Endometrial microvascular endothelial cells (primary cell): ENCODE results near the gene PLA2G15. TPM values are rescaled to one million over a fixed set of nuclear protein-coding genes. Genes with fewer than 3 reads are reported as not detected.

Source experiments
- in situ Hi-C: cut with HindIII; loops from 2 replicates; pipeline ENCODE4 v1.10.0; 2017; ENCODE audit warnings: low sequenced_read_pairs, low pct_unique_long_range_greater_than_20kb; ENCODE audit errors: inconsistent ontology term
- total RNA-seq: library from RNA; depleted of rRNA; stranded (reverse); fragments of >200 nt; gene quantifications from one replicate; pipeline ENCODE4 v1.2.3, GENCODE V29; 2015; ENCODE audit errors: inconsistent ontology term

PLA2G15 gene
- total RNA-seq, 1 donor from 2014 or later, result 25.4 TPM

DNA sequence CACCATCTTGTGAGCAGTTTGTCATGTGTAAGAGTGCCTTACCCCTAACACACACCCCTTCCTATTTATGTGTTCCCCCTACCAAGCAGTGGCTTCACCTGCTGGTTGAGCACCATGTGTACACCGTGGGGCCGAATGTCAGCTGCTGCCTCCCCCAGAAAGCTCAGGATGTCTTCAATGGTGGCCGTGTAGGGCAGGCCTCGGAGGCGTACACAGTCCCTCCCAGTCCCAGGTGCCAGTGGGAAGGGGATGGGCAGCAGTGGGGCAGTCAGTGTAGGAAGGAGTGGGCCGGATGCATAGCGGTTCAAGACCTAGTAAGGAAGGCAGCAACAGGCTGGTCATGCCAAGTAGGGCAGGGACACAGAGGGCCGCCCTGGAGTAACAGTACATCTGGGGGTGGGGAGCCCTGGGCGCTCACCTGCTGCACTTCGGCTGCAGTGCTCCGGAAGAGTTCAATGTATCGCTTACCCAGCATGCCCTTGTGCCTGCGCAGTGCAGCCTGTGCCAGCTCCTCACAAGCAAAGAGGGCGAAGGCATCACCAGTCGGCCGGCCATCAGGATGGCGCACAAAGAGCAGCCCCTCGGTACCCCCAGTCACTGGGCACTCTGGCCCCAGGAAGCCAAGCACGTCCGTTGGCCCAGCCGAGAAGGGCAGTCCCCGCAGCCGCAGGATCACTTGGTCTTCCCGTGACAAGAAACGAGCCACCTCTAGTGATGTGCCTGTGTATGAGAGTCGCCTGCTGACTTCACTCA lies 13.6 kb upstream of the PLA2G15 start:
- in situ Hi-C loops, result no loop called here

DNA sequence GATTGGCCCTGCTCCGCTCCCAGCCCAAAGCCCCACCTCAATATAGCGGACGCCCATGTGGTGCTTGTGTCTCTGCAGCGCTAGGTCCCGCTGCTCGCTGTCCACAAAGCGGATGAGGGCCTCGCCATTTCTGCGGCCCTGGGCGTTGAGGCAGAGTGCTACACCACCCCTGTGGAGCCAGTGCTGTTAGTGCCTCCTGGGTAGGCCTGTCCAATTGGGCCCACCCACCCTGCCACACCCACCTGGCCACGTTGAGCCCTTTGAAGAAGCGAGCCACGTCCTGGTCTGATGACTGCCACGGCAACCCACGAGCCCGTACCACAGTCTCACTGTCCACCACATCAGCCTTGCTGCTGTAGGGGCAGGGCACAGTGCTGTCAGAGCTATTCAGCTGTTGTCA lies 12.8 kb upstream of the PLA2G15 start:
- in situ Hi-C loops, result no loop called here

DNA sequence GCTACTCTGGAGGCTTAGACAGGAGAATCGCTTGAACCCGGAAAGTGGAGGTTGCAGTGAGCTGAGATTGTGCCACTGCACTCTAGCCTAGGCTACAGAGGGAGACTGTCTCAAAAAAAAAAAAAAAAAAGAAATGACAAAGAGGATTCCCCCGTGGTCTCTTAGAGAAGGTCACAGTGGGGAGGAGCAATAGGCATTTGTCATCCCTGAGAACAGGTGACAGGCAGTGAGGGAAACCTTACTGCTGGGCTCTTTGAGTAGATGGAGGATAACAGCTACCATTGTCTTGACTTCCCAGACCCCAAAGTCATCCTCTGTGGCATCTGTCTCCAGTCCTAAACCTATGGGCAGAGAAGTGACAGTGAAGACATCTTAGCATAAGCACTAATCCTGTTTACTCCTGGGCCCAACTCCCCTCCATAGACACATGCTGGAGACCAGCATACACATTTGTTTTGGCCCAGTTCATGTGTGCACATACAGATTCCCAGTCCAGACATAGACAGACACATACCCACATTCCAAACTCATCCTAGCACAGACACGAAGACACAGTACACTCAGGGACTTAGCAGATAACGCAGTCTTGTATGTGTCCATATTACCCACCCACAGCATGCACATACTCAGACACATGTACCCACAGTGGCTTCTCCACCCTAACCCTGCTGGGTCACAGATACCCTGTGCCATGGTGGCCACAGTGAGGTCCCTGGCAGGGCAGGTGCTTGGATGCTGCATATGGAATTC lies 11.9 kb upstream of the PLA2G15 start:
- in situ Hi-C loops, result no loop called here

GRCh38 chr16:68233835-68234187 lies 11.4 kb upstream of the PLA2G15 start:
- in situ Hi-C loops, result no loop called here

DNA sequence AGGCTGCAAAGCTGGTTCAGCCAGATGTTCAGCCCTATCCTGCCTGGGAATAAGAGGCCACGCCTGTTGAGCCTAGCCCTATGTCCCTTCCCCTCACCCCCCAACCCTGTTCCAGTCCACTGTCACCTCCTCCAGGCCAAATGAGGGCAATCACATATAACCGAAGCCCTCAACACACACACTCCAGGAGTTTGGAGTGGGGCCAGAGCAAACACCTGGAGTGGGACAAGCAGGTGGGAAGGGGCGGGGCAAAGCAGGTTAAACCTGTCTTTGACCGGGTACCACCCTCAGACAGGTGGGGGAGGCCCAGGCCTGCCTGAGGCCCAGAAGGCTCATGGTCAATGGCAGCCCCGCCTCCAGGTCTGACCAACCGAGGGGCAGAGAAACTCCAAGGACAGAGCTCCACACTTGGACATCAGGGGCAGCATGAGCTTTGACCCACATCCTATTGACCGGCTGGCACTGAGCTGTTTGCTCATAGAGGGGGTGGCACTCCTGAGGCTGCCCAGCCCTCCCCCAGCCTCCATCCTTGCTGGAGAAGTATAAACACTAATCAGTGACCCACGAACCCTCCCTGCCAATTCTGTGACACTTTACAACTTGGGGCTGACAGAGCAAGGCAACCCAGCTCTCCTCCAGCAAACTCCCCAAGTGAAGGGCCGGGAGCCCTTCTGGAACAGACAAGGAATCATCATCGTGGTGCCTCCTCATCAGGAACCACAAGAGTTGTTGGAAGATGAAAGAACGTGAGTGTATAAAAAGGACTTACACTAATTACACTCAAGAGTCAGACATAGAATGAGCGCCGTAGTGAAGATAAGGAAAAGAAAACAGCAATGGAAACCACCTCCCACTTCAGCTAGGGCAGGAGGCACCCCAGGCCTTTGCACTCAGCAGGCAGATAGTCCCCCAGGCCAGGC lies 10.7 kb upstream of the PLA2G15 start:
- in situ Hi-C loops, result no loop called here

- in situ Hi-C loops, result no loop called here
Measured at GRCh38 chr16:68235108-68235886, 9.9 kb upstream of the PLA2G15 start.

DNA sequence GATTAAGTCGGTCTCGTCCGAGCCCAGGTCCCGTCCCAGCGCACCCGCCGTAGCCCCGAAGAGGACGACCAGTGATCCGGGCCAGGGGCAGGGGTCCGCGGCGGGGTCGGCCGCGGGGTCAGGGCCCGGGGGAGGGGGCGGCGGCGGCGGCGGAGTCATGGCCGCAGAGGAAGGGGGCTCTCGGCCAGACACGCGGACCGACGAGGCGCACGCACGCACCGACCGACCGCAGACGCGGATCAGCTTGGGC lies 9.4 kb upstream of the PLA2G15 start, which contains the start of gene ESRP2:
Gene ESRP2 (minus strand): TSS at position 241 of the 250 bp plus-strand sequence. CDS start 82 bp downstream, at position 159.
- in situ Hi-C loops, result no loop called here

DNA sequence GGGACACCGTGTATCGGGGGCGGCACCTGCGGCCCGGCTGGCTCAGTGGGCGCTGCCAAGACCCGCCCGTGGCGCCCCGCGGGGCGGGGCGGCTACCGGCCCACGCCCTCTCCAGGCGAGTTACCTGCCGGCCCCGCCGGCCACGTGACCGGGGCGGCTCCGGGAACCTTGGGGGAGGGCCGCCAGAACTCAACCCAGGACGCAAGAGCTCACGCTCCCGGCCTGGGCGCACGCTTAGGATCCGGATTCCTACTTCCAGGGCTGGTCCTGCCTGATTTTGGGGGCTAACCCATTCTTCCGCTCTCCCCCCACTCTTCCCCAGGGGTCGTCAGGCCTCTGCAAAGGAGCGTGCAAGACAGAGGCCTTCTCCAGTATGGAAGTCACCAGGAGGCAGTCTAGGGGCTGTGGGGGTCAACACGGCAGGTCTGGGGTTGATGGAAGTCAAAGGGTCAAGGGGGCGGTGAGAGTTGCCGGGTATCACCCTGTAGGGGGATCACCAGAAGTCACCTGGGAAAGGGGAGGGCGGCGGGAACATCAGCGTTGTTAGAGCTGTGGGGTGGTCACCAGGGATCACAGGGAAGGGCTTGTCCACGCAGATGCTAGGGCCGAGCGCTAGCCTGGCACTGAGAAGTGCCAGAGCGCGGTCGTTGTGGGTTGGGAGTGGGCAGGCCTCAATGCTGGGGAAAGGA lies 8.9 kb upstream of the PLA2G15 start:
- in situ Hi-C loops, result no loop called here

DNA sequence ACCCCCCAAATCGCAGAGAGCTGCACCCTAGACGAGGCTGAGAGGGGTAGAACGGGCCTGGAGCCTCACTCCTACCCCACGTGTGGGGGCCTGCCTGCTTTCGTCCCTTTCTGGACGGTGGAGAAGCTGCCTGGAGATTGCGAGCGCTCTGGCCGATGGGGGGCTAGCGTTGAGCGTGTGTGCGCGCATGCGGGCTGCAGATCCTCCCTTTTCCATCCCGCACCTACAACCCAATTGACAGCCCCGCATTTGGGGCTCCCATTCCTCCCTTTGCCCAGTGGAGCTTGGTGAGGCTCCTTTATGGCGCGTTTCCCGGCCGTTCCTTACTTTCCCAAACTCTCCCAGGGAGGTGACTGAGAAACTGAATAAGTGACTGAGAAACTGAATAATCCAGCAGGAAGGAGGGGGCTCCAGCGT lies 8.3 kb upstream of the PLA2G15 start:
- in situ Hi-C loops, result no loop called here

GRCh38 chr16:68237243-68238028 lies 7.7 kb upstream of the PLA2G15 start:
- in situ Hi-C loops, result no loop called here

DNA sequence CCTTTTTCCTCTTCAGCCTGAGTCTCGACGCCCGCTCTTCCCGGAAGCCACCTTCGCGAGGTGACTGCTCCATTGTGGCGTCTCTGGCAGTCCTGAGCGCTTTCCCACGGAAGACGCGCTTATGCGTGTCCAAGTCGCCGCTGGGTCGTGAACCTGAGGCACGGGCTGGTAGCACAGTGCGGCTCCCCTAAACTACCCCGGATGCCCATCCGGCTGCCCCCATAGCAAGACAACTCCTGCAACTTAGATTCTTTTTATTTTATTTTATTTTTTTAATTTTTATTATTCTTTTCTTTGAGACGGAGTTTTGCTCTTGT lies 7.2 kb upstream of the PLA2G15 start:
- in situ Hi-C loops, result no loop called here

GRCh38 chr16:68242085-68242484 lies 3.1 kb upstream of the PLA2G15 start:
- in situ Hi-C loops, result no loop called here

GRCh38 chr16:68242926-68243858 lies 2.0 kb upstream of the PLA2G15 start:
- in situ Hi-C loops, result no loop called here

GRCh38 chr16:68244481-68244902 lies 681 bp upstream of the PLA2G15 start:
- in situ Hi-C loops, result no loop called here

GRCh38 chr16:68246121-68246520 lies 948 bp downstream of the PLA2G15 start:
- in situ Hi-C loops, result no loop called here

DNA sequence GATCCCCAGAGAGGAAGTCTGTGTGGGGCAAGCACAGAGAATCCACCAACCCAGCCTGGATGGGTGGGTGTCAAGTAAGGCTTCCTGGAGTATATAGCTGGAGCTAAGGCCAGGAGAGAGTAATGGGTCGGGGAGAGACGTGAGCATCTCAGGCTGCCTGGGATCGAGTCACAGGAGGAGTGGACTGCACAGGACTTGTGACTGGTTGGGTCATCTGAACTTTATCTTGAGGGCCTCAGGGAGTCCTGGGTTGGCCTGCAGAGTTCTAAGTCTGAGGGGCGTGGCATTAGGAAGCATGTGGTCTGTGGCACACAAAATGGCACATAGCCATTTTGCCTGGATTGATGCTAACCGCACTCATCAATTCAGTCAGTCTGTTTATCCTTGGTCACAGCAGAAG lies 1.5 kb downstream of the PLA2G15 start:
- in situ Hi-C loops, result no loop called here

DNA sequence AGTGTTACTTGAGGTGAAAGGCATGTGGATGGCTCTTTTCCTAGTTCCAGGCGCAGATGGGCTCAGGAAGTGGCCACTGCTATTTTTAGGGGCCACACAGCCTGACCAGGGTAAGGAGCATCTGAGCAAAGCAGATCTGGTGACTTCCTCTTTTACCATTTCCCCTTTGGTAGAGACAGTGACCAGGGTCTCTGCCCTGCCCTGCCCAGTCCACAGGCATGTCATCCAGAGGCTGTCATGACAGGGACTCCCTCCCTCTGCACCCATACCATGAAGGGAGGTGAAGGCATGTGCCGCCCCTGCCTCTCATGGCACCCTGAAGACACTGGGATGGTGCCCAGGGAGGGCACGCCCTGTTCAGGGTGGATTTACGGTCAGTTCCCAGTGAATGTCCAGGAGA lies 2.2 kb downstream of the PLA2G15 start:
- in situ Hi-C loops, result no loop called here
